ENCODE results near the gene KBTBD12.

GRCh38 chr3:128009952-128010846, 95.2 kb downstream of the KBTBD12 start:
- no peak for TF ChIP-seq SUZ12 (IDR thresholded peaks at IDR 0.05; ENCODE audit: extremely low read depth, insufficient read depth, insufficient read length)
- TF ChIP-seq ZNF274 (IDR thresholded peaks at IDR 0.05; ENCODE audit: low read depth, low read length) = no peak

Measured in NT2/D1 (cell line).